Measurements from ENCODE around the gene MCM5. TPM values are rescaled to one million over a fixed set of nuclear protein-coding genes. Genes with fewer than 3 reads are reported as not detected.

MCM5 gene
- polyA plus RNA-seq, 3 donors = 23.4 to 39.8 (median 25.5) TPM

- no peak for TF ChIP-seq CTCF (IDR thresholded peaks at IDR 0.05)
- H3K4me1 ChIP-seq (ENCODE audit: control insufficient read depth in 1 of 2, insufficient read depth in 2 of 2, low read length in 2 of 2) = peaks cover 0 to 9% of the 10 kb centered on the region in 2 donors
- intact Hi-C loops (cut with micrococcal nuclease) = no loop called here
- WGBS (ENCODE audit: insufficient coverage) = 98% methylated on average over 9 of the region's 17 CpGs
- H3K9ac ChIP-seq (ENCODE audit: insufficient read depth, low read length, poor library complexity, severe bottlenecking) = no peak overlapping the region
- Mint-ChIP-seq H3K27ac (peak overlapping the region in 2 of 7 donors; percentile 17 to 51), H3K36me3 (peaks cover 25 to 30% of the 10 kb centered on the region in 2 donors), H3K27me3 (ENCODE audit: low read depth in 3 of 3) (peaks cover 0 to 4% (median 0%) of the 10 kb centered on the region in 3 donors), H3K9me3 (no peaks in the 10 kb centered on the region), H3K4me1 (peaks cover 9% of the 10 kb centered on the region), H3K4me3 (no peak overlapping the region)
- H3K27ac ChIP-seq (ENCODE audit: low read depth in 1 of 2, low read length in 2 of 2) = no peak overlapping the region
- no peak for DNase-seq
- no peaks in the 10 kb centered on the region for H3K9me3 ChIP-seq (replicated peaks in 1 of 2; ENCODE audit: control insufficient read depth in 1 of 2, insufficient read depth in 1 of 2, low read length in 2 of 2)
- H4K20me1 ChIP-seq (ENCODE audit: insufficient read depth, low read length) = no peaks in the 10 kb centered on the region
- peaks cover 3 to 22% of the 10 kb centered on the region in 2 donors for H3K36me3 ChIP-seq (replicated peaks in 1 of 2; ENCODE audit: control insufficient read depth in 1 of 2, insufficient read depth in 2 of 2, low read length in 2 of 2)
- H3K4me2 ChIP-seq (replicated peaks; ENCODE audit: extremely low read depth, low read length, poor library complexity, severe bottlenecking) = no peak overlapping the region
- no peak overlapping the region for H2AFZ ChIP-seq (ENCODE audit: insufficient read depth, low read depth, low read length, poor library complexity, severe bottlenecking)
- H3K4me3 ChIP-seq (replicated peaks in 1 of 3; ENCODE audit: low read depth in 2 of 3, low read length in 3 of 3) = no peak overlapping the region
- no peaks in the 10 kb centered on the region for H3K79me2 ChIP-seq (ENCODE audit: insufficient read depth, low read length)
- H3K27me3 ChIP-seq (ENCODE audit: control insufficient read depth in 2 of 2, insufficient read depth in 2 of 2, low read length in 2 of 2) = no peaks in the 10 kb centered on the region
These were observed 50.1 kb downstream of the MCM5 start for GRCh38 chr22:35449829-35450689.

- intact Hi-C loops (cut with micrococcal nuclease) = no loop called here
- Histone ChIP-seq H3K4me2 (replicated peaks; ENCODE audit: extremely low read depth, low read length, poor library complexity, severe bottlenecking) (no peak overlapping the region), H2AFZ (ENCODE audit: insufficient read depth, low read depth, low read length, poor library complexity, severe bottlenecking) (no peak overlapping the region), H3K36me3 (replicated peaks in 1 of 2; ENCODE audit: control insufficient read depth in 1 of 2, insufficient read depth in 2 of 2, low read length in 2 of 2) (peaks cover 3 to 19% of the 10 kb centered on the region in 2 donors), H3K9ac (ENCODE audit: insufficient read depth, low read length, poor library complexity, severe bottlenecking) (no peak overlapping the region), H3K27ac (ENCODE audit: low read depth in 1 of 2, low read length in 2 of 2) (no peak overlapping the region), H3K4me1 (ENCODE audit: control insufficient read depth in 1 of 2, insufficient read depth in 2 of 2, low read length in 2 of 2) (peaks cover 0 to 9% of the 10 kb centered on the region in 2 donors), H3K4me3 (replicated peaks in 1 of 3; ENCODE audit: low read depth in 2 of 3, low read length in 3 of 3) (no peak overlapping the region), H3K79me2 (ENCODE audit: insufficient read depth, low read length) (no peaks in the 10 kb centered on the region), H3K27me3 (ENCODE audit: control insufficient read depth in 2 of 2, insufficient read depth in 2 of 2, low read length in 2 of 2) (no peaks in the 10 kb centered on the region), H4K20me1 (ENCODE audit: insufficient read depth, low read length) (no peaks in the 10 kb centered on the region), H3K9me3 (replicated peaks in 1 of 2; ENCODE audit: control insufficient read depth in 1 of 2, insufficient read depth in 1 of 2, low read length in 2 of 2) (no peaks in the 10 kb centered on the region)
- Mint-ChIP-seq H3K27me3 (ENCODE audit: low read depth in 3 of 3) (peaks cover 0 to 4% (median 0%) of the 10 kb centered on the region in 3 donors), H3K27ac (peak overlapping the region in 1 of 7 donors; percentile 51), H3K9me3 (no peaks in the 10 kb centered on the region), H3K4me1 (peaks cover 9% of the 10 kb centered on the region), H3K36me3 (peaks cover 23 to 30% of the 10 kb centered on the region in 2 donors), H3K4me3 (no peak overlapping the region)
- WGBS (ENCODE audit: insufficient coverage) = 87% methylated on average over 15 of the region's 18 CpGs
- TF ChIP-seq CTCF (IDR thresholded peaks at IDR 0.05) = no peak
- no peak for DNase-seq
These were observed 51.1 kb downstream of the MCM5 start for GRCh38 chr22:35450824-35451569.
